SK-N-SH (cell line): ENCODE data around the gene TACR2. TPM values are rescaled to one million over a fixed set of nuclear protein-coding genes. Genes with fewer than 3 reads are reported as not detected.

Experiments used
- CTCF ChIA-PET: fragments of 300-600, 350-600 bp; formaldehyde crosslinking; extraction: SDS; loops from one replicate; lab custom pipeline; 2021; lab: Yijun Ruan, JAX
- POLR2A ChIA-PET: fragments of 350-600 bp; sonication (Branson Sonifier 250); formaldehyde crosslinking; extraction: SDS; loops from one replicate; lab custom pipeline; 2020; ENCODE audit warnings: antibody characterized with exemption, inconsistent platforms; lab: Yijun Ruan, JAX
- DNase-seq: peaks from one replicate; pipeline ENCODE4 v3.0.0; 2012
- H2AFZ ChIP-seq: fragments of 200-600 bp; sonication (generic); 2 replicates; pipeline ENCODE4 v1.8.1; 2016; ENCODE audit warnings: antibody characterized with exemption, mild to moderate bottlenecking, low read depth
- H3F3A ChIP-seq: fragments of 200-600 bp; sonication (generic); replicated peaks from 2 replicates; pipeline ENCODE3; 2016; ENCODE audit warnings: antibody characterized with exemption, mild to moderate bottlenecking; ENCODE audit not compliant: insufficient read depth
- H3K27ac ChIP-seq, 2 experiments: fragments of 200-500 bp in 1 of 2; fragments of 200-600 bp in 1 of 2; sonication (Bioruptor generic) in 1 of 2; sonication (generic), shearing (Covaris generic) in 1 of 2; 2 replicates each; pipeline versions ENCODE4 v1.5.1 to v1.6.1; 2014 to 2016; ENCODE audit warnings: low read depth in 2 of 2, inconsistent platforms in 1 of 2, low read length in 1 of 2, mild to moderate bottlenecking in 1 of 2, mixed read lengths in 1 of 2
- H3K27me3 ChIP-seq: fragments of 200-600 bp; sonication (generic), shearing (Covaris generic); 2 replicates; pipeline ENCODE4 v1.6.1; 2016; ENCODE audit warnings: mixed run types; ENCODE audit not compliant: insufficient read depth
- H3K36me3 ChIP-seq, 2 experiments: fragments of 200-500 bp in 1 of 2; fragments of 200-600 bp in 1 of 2; sonication (Bioruptor generic) in 1 of 2; sonication (generic) in 1 of 2; replicated peaks in 1 of 2; 2 replicates each; pipeline versions ENCODE3 to v1.5.1; 2014 to 2016; ENCODE audit warnings: low read length in 1 of 2, mild to moderate bottlenecking in 1 of 2; ENCODE audit not compliant: insufficient read depth in 2 of 2, control insufficient read depth in 1 of 2
- H3K4me1 ChIP-seq, 2 experiments: fragments of 200-500 bp in 1 of 2; fragments of 200-600 bp in 1 of 2; sonication (Bioruptor generic) in 1 of 2; sonication (generic), shearing (Covaris generic) in 1 of 2; 2 replicates each; pipeline versions ENCODE4 v1.5.1 to v1.6.1; 2014 to 2016; ENCODE audit warnings: low read depth in 1 of 2, low read length in 1 of 2, mixed run types in 1 of 2; ENCODE audit not compliant: insufficient read depth in 2 of 2, control insufficient read depth in 1 of 2
- H3K4me2 ChIP-seq: fragments of 200-600 bp; sonication (generic), shearing (Covaris generic); 2 replicates; pipeline ENCODE4 v1.6.1; 2017; ENCODE audit warnings: mixed run types
- H3K4me3 ChIP-seq, 2 experiments: fragments of 200-500 bp in 1 of 2; fragments of 200-600 bp in 1 of 2; sonication (Bioruptor generic) in 1 of 2; sonication (generic), shearing (Covaris generic) in 1 of 2; 2 replicates each; pipeline versions ENCODE4 v1.5.1 to v1.8.1; 2014 to 2016; ENCODE audit warnings: low read depth in 2 of 2, inconsistent platforms in 1 of 2, low read length in 1 of 2, mild to moderate bottlenecking in 1 of 2, mixed read lengths in 1 of 2, moderate library complexity in 1 of 2
- H3K79me2 ChIP-seq: fragments of 200-600 bp; sonication (generic); 2 replicates; pipeline ENCODE4 v1.8.1; 2017; ENCODE audit warnings: mild to moderate bottlenecking; ENCODE audit not compliant: insufficient read depth
- H3K9ac ChIP-seq: fragments of 200-600 bp; sonication (generic); 2 replicates; pipeline ENCODE4 v1.6.1; 2017; ENCODE audit warnings: mixed run types
- H3K9me2 ChIP-seq: fragments of 200-600 bp; sonication (generic); 2 replicates; pipeline ENCODE4 v1.6.1; 2017; ENCODE audit warnings: mixed run types
- H3K9me3 ChIP-seq: fragments of 200-600 bp; sonication (generic); 2 replicates; pipeline ENCODE4 v1.6.1; 2017; ENCODE audit warnings: mixed run types, mild to moderate bottlenecking, moderate library complexity
- H4K20me1 ChIP-seq: fragments of 200-600 bp; sonication (generic); 2 replicates; pipeline ENCODE4 v1.6.1; 2017; ENCODE audit warnings: mild to moderate bottlenecking, mixed run types; ENCODE audit not compliant: insufficient read depth
- CTCF ChIP-seq: fragments of 200-600 bp; sonication (generic); IDR thresholded peaks from 2 replicates; pipeline ENCODE4 v1.6.1; 2017; ENCODE audit warnings: antibody characterized with exemption, mild to moderate bottlenecking, moderate library complexity
- EP300 ChIP-seq, 2 experiments: IDR thresholded peaks; 2 replicates each; pipeline versions ENCODE4 v1.4.0 to v1.6.1; 2012; ENCODE audit warnings: borderline replicate concordance in 1 of 2, low read depth in 1 of 2, low read length in 1 of 2
- FOXJ3 ChIP-seq: sonication (generic); formaldehyde crosslinking; IDR thresholded peaks from 2 replicates; pipeline ENCODE4 v1.5.1; 2020; ENCODE audit warnings: mild to moderate bottlenecking, missing genetic modification reagents
- FOXM1 ChIP-seq: IDR thresholded peaks from 2 replicates; pipeline ENCODE4 v1.4.0; 2012; ENCODE audit warnings: low read depth, mild to moderate bottlenecking
- GATA2 ChIP-seq: sonication (generic); formaldehyde crosslinking; IDR thresholded peaks from 2 replicates; pipeline ENCODE4 v1.5.0; 2020; ENCODE audit warnings: mild to moderate bottlenecking, missing genetic modification reagents
- IRF3 ChIP-seq: fragments of 150-350 bp; IDR thresholded peaks from 2 replicates; pipeline ENCODE4 v1.6.1; 2016; ENCODE audit warnings: mild to moderate bottlenecking, low read depth, low read length
- JUND ChIP-seq: IDR thresholded peaks from 2 replicates; pipeline ENCODE4 v1.4.0; 2012
- MAX ChIP-seq: IDR thresholded peaks from 2 replicates; pipeline ENCODE4 v1.4.0; 2012; ENCODE audit warnings: low read depth
- NRF1 ChIP-seq: IDR thresholded peaks from 2 replicates; pipeline ENCODE4 v1.6.1; 2012; ENCODE audit warnings: low read depth, mild to moderate bottlenecking, low read length
- RCOR1 ChIP-seq: fragments of 150-350 bp; IDR thresholded peaks from 2 replicates; pipeline ENCODE4 v1.6.1; 2017; ENCODE audit warnings: antibody characterized with exemption, low read length
- REST ChIP-seq: IDR thresholded peaks from 2 replicates; pipeline ENCODE4 v1.6.1; 2012; ENCODE audit warnings: mild to moderate bottlenecking, low read depth, low read length, moderate library complexity
- TCF12 ChIP-seq: IDR thresholded peaks from 2 replicates; pipeline ENCODE4 v1.4.0; 2012
- TEAD4 ChIP-seq: IDR thresholded peaks from 2 replicates; pipeline ENCODE4 v1.4.0; 2012; ENCODE audit warnings: mild to moderate bottlenecking, borderline replicate concordance; ENCODE audit not compliant: insufficient read depth
- WGBS: methylation state at CpG from one replicate; pipeline ENCODE4 v1.1.6; 2017; ENCODE audit warnings: low lambda C conversion rate; 5-methylcytosine and 5-hydroxymethylcytosine counted together
- polyA plus RNA-seq, 3 experiments: library from polyadenylated mRNA; depleted of rRNA; stranded (reverse); fragments of >200 nt; gene quantifications; 2 replicates each; pipeline ENCODE4 v1.2.3, GENCODE V29; 2012
- TF ChIP-seq, protein P1 (sequence below): IDR thresholded peaks from 2 replicates; pipeline ENCODE4; 2012

TACR2 gene
- polyA plus RNA-seq, 1 of the 3 experiments (the other 2 are of a cell fraction), result 0.02 TPM

DNA sequence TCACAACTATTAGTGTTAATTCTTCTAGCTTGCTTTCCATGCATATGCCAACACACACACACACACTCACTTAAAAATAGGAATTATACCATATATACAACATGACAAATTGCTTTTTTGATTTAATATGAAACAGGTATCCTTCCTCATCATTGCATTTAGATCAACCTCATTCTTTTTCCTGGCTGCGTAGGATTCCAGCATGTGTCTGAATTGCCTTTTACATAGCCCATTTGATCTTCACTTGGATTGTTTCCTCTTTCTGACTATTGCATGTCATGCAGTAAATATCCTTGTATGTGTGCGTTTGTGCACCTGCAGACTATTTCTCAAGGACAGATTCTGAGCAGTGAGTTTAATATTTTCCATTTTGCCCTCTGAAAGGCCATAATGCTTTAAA, 28.2 kb downstream of the TACR2 start:
- Histone ChIP-seq H3F3A (peaks cover 14% of the 10 kb centered on the region), H3K27ac (no peak overlapping the region), H3K9me3 (no peaks in the 10 kb centered on the region)
- POLR2A ChIA-PET, result no interaction called here
- no peak for TF ChIP-seq CTCF
- no peak for TF ChIP-seq GATA2 (CRISPR knock-in tag)
- TF ChIP-seq TCF12, result no peak
- TF ChIP-seq IRF3, result no peak
- TF ChIP-seq FOXJ3 (CRISPR knock-in tag), result no peak
- TF ChIP-seq RCOR1, result no peak
- no peak for TF ChIP-seq MAX
- TF ChIP-seq EP300 (IDR thresholded peaks at IDR 0.05; ENCODE audit: borderline replicate concordance in 1 of 2, low read depth in 1 of 2, low read length in 1 of 2), result no peak
- no peak for TF ChIP-seq NRF1
- TF ChIP-seq JUND, result no peak
- no peak for TF ChIP-seq REST
- no peak for TF ChIP-seq FOXM1
- TF ChIP-seq TEAD4, result no peak
- TF ChIP-seq, protein P1, sequence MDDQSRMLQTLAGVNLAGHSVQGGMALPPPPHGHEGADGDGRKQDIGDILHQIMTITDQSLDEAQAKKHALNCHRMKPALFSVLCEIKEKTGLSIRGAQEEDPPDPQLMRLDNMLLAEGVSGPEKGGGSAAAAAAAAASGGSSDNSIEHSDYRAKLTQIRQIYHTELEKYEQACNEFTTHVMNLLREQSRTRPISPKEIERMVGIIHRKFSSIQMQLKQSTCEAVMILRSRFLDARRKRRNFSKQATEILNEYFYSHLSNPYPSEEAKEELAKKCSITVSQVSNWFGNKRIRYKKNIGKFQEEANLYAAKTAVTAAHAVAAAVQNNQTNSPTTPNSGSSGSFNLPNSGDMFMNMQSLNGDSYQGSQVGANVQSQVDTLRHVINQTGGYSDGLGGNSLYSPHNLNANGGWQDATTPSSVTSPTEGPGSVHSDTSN, result no peak
- TF ChIP-seq, all 33 proteins: peak for 0
- H3K4me1 ChIP-seq, result peaks cover 5 to 15% of the 10 kb centered on the region in 2 experiments; a peak in 2 of 4 replicates
- no peak overlapping the region for H3K4me2 ChIP-seq
- H3K9ac ChIP-seq, result no peak overlapping the region
- no peak overlapping the region for H3K4me3 ChIP-seq
- CTCF ChIA-PET, result interaction anchor here (6.3 to 7.7 kb wide), 2 partner anchors 18 to 150 kb away, joined by 55 to 105 read pairs; no protein-coding TSS in a partner anchor
- 100% methylated on average over 2 of the region's 2 CpGs for WGBS
- H3K27me3 ChIP-seq, result no peaks in the 10 kb centered on the region
- H4K20me1 ChIP-seq, result 0 out of 2 replicates have a peak, but pooled peaks cover 3% of the 10 kb centered on the region
- H3K79me2 ChIP-seq, result no peaks in the 10 kb centered on the region
- H2AFZ ChIP-seq, result no peak overlapping the region
- H3K9me2 ChIP-seq, result no peaks in the 10 kb centered on the region
- peaks cover 40 to 47% of the 10 kb centered on the region in 2 experiments for H3K36me3 ChIP-seq
- DNase-seq, result no peak
